NCI-H1092 (cell line): ENCODE measurements around the gene FAM170A.

ENCODE experiments used
- DNase-seq: peaks from one replicate; lab custom pipeline; 2025; lab: John Stamatoyannopoulos, UW

FAM170A gene

GRCh38 chr5:119629339-119629738 is at the start of gene FAM170A:
TSS of gene FAM170A (plus strand) at chr5:119629558. CDS start at chr5:119629769, 211 bp downstream.
- no peak for DNase-seq

GRCh38 chr5:119582987-119583386 is 46.4 kb upstream of the FAM170A start:
- DNase-seq = no peak

GRCh38 chr5:119583684-119584083 is 45.7 kb upstream of the FAM170A start:
- no peak for DNase-seq

GRCh38 chr5:119596046-119596445 is 33.3 kb upstream of the FAM170A start:
- no peak for DNase-seq

- no peak for DNase-seq
These were observed 31.5 kb upstream of the FAM170A start for GRCh38 chr5:119597728-119598298.

GRCh38 chr5:119613937-119614336 is 15.4 kb upstream of the FAM170A start:
- no peak for DNase-seq

GRCh38 chr5:119614838-119615237 is 14.5 kb upstream of the FAM170A start:
- no peak for DNase-seq

- DNase-seq = no peak
These were observed 3.3 kb upstream of the FAM170A start for GRCh38 chr5:119626086-119626485.

- no peak for DNase-seq
These were observed 1.5 kb downstream of the FAM170A start for GRCh38 chr5:119630752-119631440.

- no peak for DNase-seq
These were observed 2.3 kb downstream of the FAM170A start for GRCh38 chr5:119631660-119632059.

- no peak for DNase-seq
These were observed 22.1 kb downstream of the FAM170A start for GRCh38 chr5:119651486-119651885.

GRCh38 chr5:119655061-119655460 is 25.7 kb downstream of the FAM170A start:
- DNase-seq = no peak

GRCh38 chr5:119656023-119656422 is 26.7 kb downstream of the FAM170A start:
- no peak for DNase-seq

GRCh38 chr5:119666542-119666941 is 37.2 kb downstream of the FAM170A start:
- DNase-seq = no peak

- DNase-seq = no peak
These were observed 49.1 kb downstream of the FAM170A start for GRCh38 chr5:119678351-119679028.

- no peak for DNase-seq
These were observed 50.7 kb downstream of the FAM170A start for GRCh38 chr5:119680080-119680479.

GRCh38 chr5:119681734-119682133 is 52.4 kb downstream of the FAM170A start:
- DNase-seq = no peak

GRCh38 chr5:119682372-119682771 is 53.0 kb downstream of the FAM170A start:
- DNase-seq = no peak
